GM12892 (cell line): ENCODE data around the gene ATP11A.

Experiments
- POLR2A ChIP-seq: IDR thresholded peaks from 2 replicates; pipeline ENCODE4 v1.6.1; 2011; ENCODE audit warnings: low read depth, low read length, control low read depth
- POLR2AphosphoS5 ChIP-seq: IDR thresholded peaks from 2 replicates; pipeline ENCODE4 v1.6.1; 2011; ENCODE audit warnings: low read depth, low read length, control low read depth

DNA sequence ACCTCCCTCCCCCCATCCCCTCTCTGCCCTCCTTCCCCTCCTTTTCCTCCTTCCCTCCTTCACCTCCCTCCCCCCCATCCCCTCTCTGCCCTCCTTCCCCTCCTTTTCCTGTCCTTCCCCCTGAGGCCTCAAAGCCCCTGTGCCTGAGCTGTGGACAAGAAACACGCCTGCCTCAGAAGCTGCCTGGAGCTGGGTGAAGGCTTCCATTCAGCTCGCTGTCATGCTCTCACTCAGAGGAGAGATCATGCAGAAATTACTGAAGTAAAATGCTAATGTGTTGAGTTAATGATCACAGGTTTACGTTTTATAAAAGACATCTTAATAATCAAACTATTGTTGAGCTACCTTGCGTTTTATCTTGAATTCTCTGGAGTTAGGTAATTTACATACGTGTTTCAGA is 114.5 kb downstream of the ATP11A start:
- TF ChIP-seq POLR2A (no peak), POLR2AphosphoS5 (no peak)
